ENCODE data around the gene CNPY1.

- TF ChIP-seq CTCF (IDR thresholded peaks at IDR 0.05) (no peak), EZH2 (IDR thresholded peaks at IDR 0.05; ENCODE audit: borderline replicate concordance, insufficient read depth, low read depth, low read length, poor library complexity, severe bottlenecking) (no peak)
Measured at GRCh38 chr7:155483245-155483644, 63.1 kb downstream of the CNPY1 start.
